HCT116 (cell line): Measurements from ENCODE around the gene KCNIP4.

Experiments
- CTCF ChIP-seq, 3 experiments: fragments of 200-600 bp in 1 of 3; sonication (generic) in 1 of 3; IDR thresholded peaks in 2 of 3; conservative IDR thresholded peaks in 1 of 3; 2 replicates each; pipeline ENCODE4 v1.5.1; 2012 to 2017; ENCODE audit warnings: low read depth in 2 of 3, low read length in 2 of 3, antibody characterized with exemption in 1 of 3, borderline replicate concordance in 1 of 3, control low read depth in 1 of 3, mild to moderate bottlenecking in 1 of 3, mixed read lengths in 1 of 3, mixed run types in 1 of 3, moderate library complexity in 1 of 3; ENCODE audit not compliant: insufficient read depth in 1 of 3
- EGR1 ChIP-seq: IDR thresholded peaks from 2 replicates; pipeline ENCODE4 v1.6.1; 2012; ENCODE audit warnings: low read depth
- EZH2 ChIP-seq: fragments of 200-600 bp; sonication (generic); IDR thresholded peaks from 2 replicates; pipeline ENCODE4 v1.6.1; 2017; ENCODE audit warnings: antibody characterized with exemption, mixed run types
- POLR2A ChIP-seq: IDR thresholded peaks from 2 replicates; pipeline ENCODE4 v1.7.0; 2011; ENCODE audit warnings: borderline replicate concordance; ENCODE audit not compliant: insufficient read depth, insufficient read length; ENCODE audit errors: extremely low read depth
- REST ChIP-seq: IDR thresholded peaks from 2 replicates; pipeline ENCODE4 v1.6.1; 2012; ENCODE audit warnings: low read depth
- YY1 ChIP-seq: IDR thresholded peaks from 2 replicates; pipeline ENCODE4 v1.6.1; 2011; ENCODE audit warnings: low read length, low read depth, moderate library complexity, mild to moderate bottlenecking; ENCODE audit not compliant: insufficient replicate concordance; ENCODE audit errors: extremely low read depth

- TF ChIP-seq CTCF (IDR thresholded peaks at IDR 0.05 in 2 of 3, conservative IDR thresholded peaks at IDR 0.05 in 1 of 3; ENCODE audit: borderline replicate concordance in 1 of 3, insufficient read depth in 1 of 3, low read depth in 2 of 3, low read length in 2 of 3) (no peak), REST (no peak), YY1 (no peak), EGR1 (no peak), POLR2A (no peak), EZH2 (no peak)
Observed at GRCh38 chr4:20944961-20945360, 1003.6 kb downstream of the KCNIP4 start.
